ENCODE results near the gene RPRM. TPM values are rescaled to one million over a fixed set of nuclear protein-coding genes. Genes with fewer than 3 reads are reported as not detected.
A peak's percentile ranks its signal among the peaks of the same experiment; 100 is the strongest.

RPRM gene
- polyA plus RNA-seq, 6 donors from 2014 or later: not detected

DNA sequence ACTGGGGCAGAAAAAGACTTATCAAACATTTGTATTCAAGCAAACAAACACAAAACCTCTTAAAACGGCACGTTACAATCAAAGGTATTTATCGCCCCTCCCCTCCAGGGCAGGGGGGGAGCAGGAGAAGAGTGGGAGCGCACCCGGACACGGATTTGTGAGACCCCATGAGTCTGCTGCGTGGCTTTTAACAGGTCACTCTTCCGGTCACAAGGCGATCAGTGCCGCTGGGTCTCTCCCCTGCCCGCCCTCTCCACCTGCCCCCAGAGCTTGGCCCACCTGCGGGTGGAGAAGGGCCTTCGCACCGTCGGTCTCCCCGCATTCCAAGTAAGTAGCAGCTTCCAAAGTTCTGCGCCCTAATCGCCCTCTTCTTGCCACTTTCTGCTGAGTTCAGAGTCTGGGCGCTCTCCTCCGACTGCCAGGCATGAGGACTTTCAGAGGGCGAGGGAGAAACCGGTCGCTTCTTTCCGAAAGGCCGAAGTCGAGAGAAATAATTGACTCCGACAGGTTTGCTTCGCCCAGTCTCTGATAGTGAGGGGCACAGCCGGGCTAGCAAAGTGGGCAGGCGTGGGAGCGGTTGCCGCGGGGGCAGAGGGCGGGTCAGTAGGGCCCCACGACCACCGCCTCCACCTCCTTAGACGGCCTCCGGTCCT lies 800 bp downstream of the RPRM start:
- DNase-seq (no peak), ATAC-seq (ENCODE audit: low read depth in 2 of 2) (no peak)
- Mint-ChIP-seq H3K27ac (peak overlapping the region in 2 of 6 donors; percentile 48 to 91), H3K9me3 (peaks cover 0 to 2% (median 0%) of the 10 kb centered on the region in 7 donors), H3K36me3 (no peaks in the 10 kb centered on the region), H3K27me3 (peaks cover 60 to 78% (median 70%) of the 10 kb centered on the region in 3 donors), H3K4me3 (peak overlapping the region; percentile 55 to 87 (median 76)), H3K4me1 (peaks cover 14 to 24% (median 23%) of the 10 kb centered on the region in 3 donors)

DNA sequence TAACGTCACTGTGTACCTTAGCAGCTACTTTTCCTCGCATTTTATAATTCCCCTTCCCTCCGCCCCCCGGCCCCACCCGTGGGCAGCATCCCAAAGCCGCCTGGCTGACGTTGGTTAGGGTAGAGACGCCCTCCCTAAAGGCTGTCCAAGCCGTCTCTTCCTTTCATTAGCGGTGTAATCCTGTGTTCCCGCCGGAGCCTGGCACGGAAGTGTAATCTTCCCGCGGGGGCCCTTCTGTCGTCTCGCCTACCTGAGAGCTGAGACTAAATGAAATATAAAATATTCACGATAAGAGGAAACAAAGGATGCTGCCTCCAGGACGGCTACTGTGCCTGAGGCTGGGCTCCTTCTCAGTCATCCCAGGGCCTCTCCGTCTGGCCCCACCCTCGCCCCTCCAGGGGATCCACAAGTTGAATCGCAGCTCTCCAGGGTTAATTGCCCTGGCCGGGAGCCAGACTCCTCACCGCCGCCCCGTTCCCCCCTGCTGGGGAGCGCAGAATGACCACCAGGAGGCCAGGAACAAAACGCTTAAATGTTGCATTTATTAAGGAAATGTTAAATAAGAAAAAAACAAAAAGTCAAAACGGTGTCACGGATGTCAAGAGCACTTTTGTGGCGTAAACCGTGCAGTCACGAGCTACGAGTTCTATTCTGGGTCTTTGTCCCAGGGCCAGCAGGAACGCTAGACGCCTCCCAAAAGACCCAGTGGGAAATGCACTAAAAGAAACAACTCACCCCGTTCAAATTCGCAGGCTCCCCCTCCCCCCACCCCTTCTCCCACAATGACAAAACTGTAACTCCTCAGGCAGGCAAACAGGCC lies 1.5 kb downstream of the RPRM start:
- peaks cover 14 to 24% (median 23%) of the 10 kb centered on the region in 3 donors for H3K4me1 Mint-ChIP-seq
- H3K36me3 Mint-ChIP-seq: no peaks in the 10 kb centered on the region
- peak overlapping the region in 7 of 8 donors; percentile 55 to 87 (median 78) for H3K4me3 Mint-ChIP-seq
- peaks cover 58 to 81% (median 70%) of the 10 kb centered on the region in 3 donors for H3K27me3 Mint-ChIP-seq
- ATAC-seq (ENCODE audit: low read depth in 2 of 2): no peak
- peak overlapping the region in 2 of 6 donors; percentile 49 to 91 for H3K27ac Mint-ChIP-seq
- H3K9me3 Mint-ChIP-seq: peaks cover 0 to 2% (median 0%) of the 10 kb centered on the region in 7 donors
- DNase-seq: no peak

DNA sequence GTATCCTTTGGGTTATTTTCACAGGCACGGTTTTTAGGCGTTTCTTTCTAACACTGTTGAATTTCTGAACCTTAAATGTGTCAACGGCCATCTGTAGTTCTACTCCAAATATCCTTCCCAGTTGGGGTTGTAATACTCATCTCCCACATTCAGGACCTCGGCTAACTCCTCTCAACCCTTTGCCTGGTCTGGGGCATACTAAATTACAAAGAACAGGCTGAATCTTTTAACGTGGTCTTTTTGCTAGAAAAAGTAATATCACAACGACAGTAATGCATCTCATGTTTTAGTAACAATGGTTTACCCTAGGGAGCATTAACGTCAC lies 2.1 kb downstream of the RPRM start:
- peaks cover 14 to 24% (median 23%) of the 10 kb centered on the region in 3 donors for H3K4me1 Mint-ChIP-seq
- no peak overlapping the region for H3K4me3 Mint-ChIP-seq
- peaks cover 0 to 2% (median 0%) of the 10 kb centered on the region in 7 donors for H3K9me3 Mint-ChIP-seq
- DNase-seq (no peak), ATAC-seq (ENCODE audit: low read depth in 2 of 2) (no peak)
- peaks cover 57 to 76% (median 70%) of the 10 kb centered on the region in 3 donors for H3K27me3 Mint-ChIP-seq
- H3K27ac Mint-ChIP-seq: no peak overlapping the region
- H3K36me3 Mint-ChIP-seq: no peaks in the 10 kb centered on the region

DNA sequence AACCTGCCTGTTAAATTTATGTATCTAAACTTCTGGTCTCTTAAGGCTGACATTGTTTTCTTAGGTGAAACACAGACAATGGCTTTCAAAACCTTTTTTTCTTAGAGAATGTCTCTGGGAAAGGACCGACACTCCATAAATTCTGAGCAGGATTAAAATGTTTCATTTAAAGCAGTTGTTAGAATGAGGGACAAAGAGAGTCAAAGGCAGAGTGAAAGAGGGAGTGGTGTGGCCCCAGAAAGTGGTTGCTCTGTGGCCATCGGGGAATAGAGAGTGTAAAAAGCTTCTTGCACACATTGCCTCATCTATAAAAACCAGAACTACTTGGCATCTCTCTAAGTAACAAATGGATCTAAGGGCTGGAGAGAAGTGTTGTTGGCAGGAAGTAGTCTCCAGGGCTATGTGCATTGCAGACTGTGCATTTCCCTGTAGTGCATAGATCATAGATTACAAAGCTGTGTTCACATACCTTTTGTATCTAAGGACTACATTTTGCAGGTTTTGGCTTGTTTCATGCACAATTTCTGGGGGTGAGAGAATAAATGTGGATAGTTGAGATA lies 3.6 kb downstream of the RPRM start:
- peaks cover 14 to 24% (median 23%) of the 10 kb centered on the region in 3 donors for H3K4me1 Mint-ChIP-seq
- H3K36me3 Mint-ChIP-seq: no peaks in the 10 kb centered on the region
- no peak overlapping the region for H3K27ac Mint-ChIP-seq
- H3K4me3 Mint-ChIP-seq: no peak overlapping the region
- ATAC-seq (ENCODE audit: low read depth in 2 of 2) (no peak), DNase-seq (no peak)
- H3K9me3 Mint-ChIP-seq: peaks cover 0 to 2% (median 0%) of the 10 kb centered on the region in 7 donors
- H3K27me3 Mint-ChIP-seq: peaks cover 54 to 70% (median 62%) of the 10 kb centered on the region in 3 donors

DNA sequence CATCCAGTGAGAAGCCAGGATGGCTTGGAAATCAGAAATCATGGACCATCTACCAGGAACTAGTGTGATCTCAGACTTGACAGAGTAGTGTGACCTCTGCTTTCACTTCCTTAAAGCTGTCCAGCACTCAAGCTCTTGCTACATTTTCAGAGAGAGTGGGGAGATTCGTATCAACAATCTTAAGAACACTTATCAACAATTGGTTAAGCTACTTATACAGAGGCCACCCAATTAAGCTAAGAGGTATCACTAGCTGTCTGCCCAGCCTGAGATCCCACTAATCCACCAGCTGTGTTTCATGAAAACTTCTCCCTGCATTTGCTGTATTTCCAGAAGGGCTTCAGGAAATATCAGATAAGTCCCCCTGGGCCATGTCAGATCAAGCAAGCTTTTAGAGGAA lies 4.2 kb downstream of the RPRM start:
- H3K9me3 Mint-ChIP-seq: peaks cover 0 to 2% (median 0%) of the 10 kb centered on the region in 7 donors
- no peak overlapping the region for H3K27ac Mint-ChIP-seq
- H3K4me3 Mint-ChIP-seq: no peak overlapping the region
- DNase-seq: no peak
- H3K4me1 Mint-ChIP-seq: peaks cover 14 to 23% (median 18%) of the 10 kb centered on the region in 3 donors
- H3K27me3 Mint-ChIP-seq: peaks cover 50 to 65% (median 57%) of the 10 kb centered on the region in 3 donors
- H3K36me3 Mint-ChIP-seq: no peaks in the 10 kb centered on the region
- ATAC-seq (ENCODE audit: low read depth in 2 of 2): no peak

DNA sequence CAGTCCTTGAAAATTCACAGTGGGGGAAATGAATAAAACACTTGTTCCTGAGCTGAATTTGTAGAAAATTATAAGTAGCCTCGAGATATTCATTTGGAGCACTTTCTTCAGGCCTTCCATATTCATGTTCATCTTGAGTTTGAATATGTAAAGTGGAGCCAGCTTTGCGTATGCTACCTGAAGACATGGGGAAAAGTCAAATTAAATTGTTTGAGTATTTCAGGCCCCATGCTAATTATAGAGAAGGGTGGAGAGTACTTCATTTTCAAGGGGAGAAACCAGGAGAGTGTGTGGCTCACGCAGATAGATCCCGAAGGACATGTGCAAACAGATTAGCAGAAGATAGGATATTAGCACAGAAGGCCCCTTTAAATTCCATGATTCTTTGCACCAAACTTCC lies 7.7 kb downstream of the RPRM start:
- H3K36me3 Mint-ChIP-seq: no peaks in the 10 kb centered on the region

DNA sequence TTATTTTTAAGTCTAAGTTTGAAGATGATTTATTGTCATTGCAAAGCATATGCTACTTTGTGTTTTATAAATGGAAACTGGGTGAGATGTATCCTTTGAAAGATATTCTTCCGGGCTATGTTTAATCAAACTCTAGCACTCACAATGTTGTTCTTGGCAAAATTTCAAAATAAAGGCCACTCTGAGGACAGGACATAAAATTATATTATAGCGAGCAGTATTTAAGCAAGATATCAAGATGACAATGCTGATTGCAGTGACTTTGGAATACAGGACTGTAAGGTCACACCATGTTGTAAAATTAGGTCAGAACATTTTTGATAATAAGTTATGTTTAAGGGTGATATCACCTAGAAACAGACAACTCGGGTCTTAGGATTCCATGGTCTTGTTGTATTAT lies 14.2 kb downstream of the RPRM start:
- Mint-ChIP-seq H3K4me1 (no peaks in the 10 kb centered on the region), H3K27ac (no peak overlapping the region), H3K4me3 (no peak overlapping the region), H3K36me3 (no peaks in the 10 kb centered on the region), H3K9me3 (no peaks in the 10 kb centered on the region), H3K27me3 (peaks cover 0 to 19% (median 0%) of the 10 kb centered on the region in 3 donors)
- ATAC-seq (ENCODE audit: low read depth in 2 of 2): no peak
- no peak for DNase-seq

More for the DNA sequence above, 7.7 kb downstream of the RPRM start:
- no peak overlapping the region for H3K27ac Mint-ChIP-seq
- ATAC-seq (ENCODE audit: low read depth in 2 of 2): no peak
- peaks cover 25 to 30% (median 29%) of the 10 kb centered on the region in 3 donors for H3K27me3 Mint-ChIP-seq
- H3K9me3 Mint-ChIP-seq: no peaks in the 10 kb centered on the region
- H3K4me3 Mint-ChIP-seq: no peak overlapping the region
- no peak for DNase-seq
- no peaks in the 10 kb centered on the region for H3K4me1 Mint-ChIP-seq

DNA sequence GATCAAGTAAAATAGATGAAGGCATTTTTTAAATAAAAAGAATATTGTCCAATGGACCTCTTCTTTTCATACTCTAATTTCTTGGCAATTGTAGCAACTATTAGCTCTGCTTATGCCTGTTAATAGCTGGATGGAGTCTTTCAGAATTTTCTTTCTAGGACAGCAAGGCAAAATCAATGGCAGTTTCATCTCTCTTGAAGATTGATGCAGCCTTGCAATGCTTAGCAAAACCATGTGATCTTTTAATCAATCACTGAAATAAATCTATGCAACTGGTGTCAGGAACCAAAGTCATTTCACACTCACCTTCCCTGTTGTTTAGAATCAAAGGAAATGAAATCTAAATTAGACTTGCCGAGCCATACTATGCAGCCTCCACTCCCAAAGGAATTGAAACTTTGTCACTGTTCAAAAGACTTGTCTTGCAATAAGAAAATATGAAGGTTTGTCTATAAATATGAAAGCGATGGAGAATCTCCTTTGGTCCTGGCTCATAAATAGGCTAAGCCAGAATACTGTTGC lies 16.2 kb downstream of the RPRM start:
- Mint-ChIP-seq H3K36me3 (no peaks in the 10 kb centered on the region), H3K4me3 (no peak overlapping the region), H3K27me3 (peaks cover 0 to 14% (median 0%) of the 10 kb centered on the region in 3 donors), H3K4me1 (no peaks in the 10 kb centered on the region), H3K27ac (no peak overlapping the region), H3K9me3 (no peaks in the 10 kb centered on the region)
- ATAC-seq (ENCODE audit: low read depth in 2 of 2) (no peak), DNase-seq (no peak)

DNA sequence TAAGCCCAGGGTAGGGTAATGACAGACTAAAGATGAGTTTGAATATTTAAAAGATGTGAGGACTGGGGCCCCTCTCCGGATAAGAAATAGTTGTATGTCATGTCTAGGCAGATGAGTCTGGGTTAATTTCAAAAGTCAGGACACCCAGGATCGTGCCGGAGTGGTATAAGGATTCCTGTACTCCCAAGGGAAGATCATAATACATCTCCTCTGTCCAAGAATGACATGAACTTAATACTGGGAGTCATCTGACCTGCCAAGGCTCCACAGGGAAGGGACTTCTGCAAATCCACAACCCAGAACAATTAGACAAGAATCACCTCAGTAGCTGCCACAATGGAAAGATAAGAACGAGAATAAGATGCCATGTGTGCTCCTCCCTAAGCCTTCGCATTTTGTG lies 17.1 kb downstream of the RPRM start:
- H3K9me3 Mint-ChIP-seq: no peaks in the 10 kb centered on the region
- ATAC-seq (ENCODE audit: low read depth in 2 of 2) (no peak), DNase-seq (no peak)
- no peaks in the 10 kb centered on the region for H3K4me1 Mint-ChIP-seq
- no peak overlapping the region for H3K27ac Mint-ChIP-seq
- peaks cover 0 to 14% (median 0%) of the 10 kb centered on the region in 3 donors for H3K27me3 Mint-ChIP-seq
- H3K36me3 Mint-ChIP-seq: no peaks in the 10 kb centered on the region
- H3K4me3 Mint-ChIP-seq: no peak overlapping the region

DNA sequence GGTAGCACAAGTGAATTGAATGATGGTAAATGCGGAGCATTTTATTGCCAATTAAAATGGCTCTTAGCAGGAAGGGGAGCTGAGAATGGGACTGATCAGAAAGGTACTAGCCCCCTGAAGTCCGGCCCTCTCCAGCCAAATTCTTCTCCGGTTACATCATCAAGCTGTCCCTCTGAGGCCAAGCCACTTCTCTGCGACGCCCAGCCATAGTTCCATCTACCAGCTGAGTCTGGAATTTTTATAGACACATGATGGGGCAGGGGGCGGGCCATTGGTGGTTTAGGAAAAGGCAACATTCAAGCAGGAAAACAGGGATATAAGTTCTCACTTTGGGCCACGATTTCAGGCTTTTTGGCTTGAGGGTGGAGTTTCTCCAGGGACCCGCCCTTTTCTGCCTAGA lies 22.7 kb downstream of the RPRM start:
- no peak for DNase-seq
- ATAC-seq (ENCODE audit: low read depth in 2 of 2): no peak
- Mint-ChIP-seq H3K36me3 (no peaks in the 10 kb centered on the region), H3K27me3 (peaks cover 0 to 5% (median 0%) of the 10 kb centered on the region in 3 donors), H3K4me3 (no peak overlapping the region), H3K27ac (no peak overlapping the region), H3K4me1 (no peaks in the 10 kb centered on the region), H3K9me3 (no peaks in the 10 kb centered on the region)

DNA sequence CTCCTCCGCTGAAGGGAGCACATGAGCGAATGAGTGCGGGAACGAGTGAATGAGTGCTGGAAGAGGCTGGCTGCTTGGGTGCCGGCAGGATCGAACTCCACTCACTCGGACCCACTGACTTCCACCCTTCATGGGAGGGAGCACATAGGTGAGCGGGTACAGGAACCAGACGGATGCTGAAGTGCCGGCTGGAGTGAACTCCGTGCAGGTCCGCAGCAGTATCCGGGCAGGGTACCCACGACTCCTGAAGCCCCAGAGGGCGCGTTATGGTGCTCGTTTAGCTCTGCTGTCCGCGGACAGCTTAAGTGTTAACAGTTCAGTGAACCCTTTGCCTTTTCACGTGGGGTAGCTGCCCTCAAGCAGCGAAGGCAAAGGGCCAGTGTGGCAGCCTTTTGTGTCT lies 23.2 kb downstream of the RPRM start:
- Mint-ChIP-seq H3K4me3 (no peak overlapping the region), H3K27ac (no peak overlapping the region), H3K9me3 (no peaks in the 10 kb centered on the region), H3K36me3 (no peaks in the 10 kb centered on the region), H3K4me1 (no peaks in the 10 kb centered on the region), H3K27me3 (peaks cover 0 to 4% (median 0%) of the 10 kb centered on the region in 3 donors)
- ATAC-seq (ENCODE audit: low read depth in 2 of 2) (no peak), DNase-seq (no peak)

DNA sequence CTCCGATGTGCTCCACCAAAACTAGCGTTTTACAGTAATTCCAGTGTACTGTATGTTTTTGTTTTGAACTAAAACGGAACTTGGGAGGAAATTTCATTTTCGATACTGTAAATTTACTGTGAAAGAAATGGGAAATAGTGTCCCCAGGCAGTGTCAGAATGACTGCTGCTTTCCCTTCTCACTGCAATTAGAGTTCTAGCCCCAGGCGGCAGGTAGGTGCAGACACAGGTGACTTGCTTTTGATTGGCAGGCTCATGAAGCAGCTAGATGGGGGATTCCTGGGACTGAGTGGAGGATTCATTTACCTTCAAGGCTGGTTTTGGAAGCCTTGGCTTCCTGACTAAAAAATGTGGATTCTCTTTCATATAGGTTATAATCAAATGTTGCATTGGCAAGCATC lies 27.0 kb downstream of the RPRM start:
- ATAC-seq (ENCODE audit: low read depth in 2 of 2) (no peak), DNase-seq (no peak)
- Mint-ChIP-seq H3K36me3 (no peaks in the 10 kb centered on the region), H3K27ac (no peak overlapping the region), H3K4me1 (no peaks in the 10 kb centered on the region), H3K27me3 (no peaks in the 10 kb centered on the region), H3K9me3 (peaks cover 0 to 8% (median 0%) of the 10 kb centered on the region in 7 donors), H3K4me3 (no peak overlapping the region)

DNA sequence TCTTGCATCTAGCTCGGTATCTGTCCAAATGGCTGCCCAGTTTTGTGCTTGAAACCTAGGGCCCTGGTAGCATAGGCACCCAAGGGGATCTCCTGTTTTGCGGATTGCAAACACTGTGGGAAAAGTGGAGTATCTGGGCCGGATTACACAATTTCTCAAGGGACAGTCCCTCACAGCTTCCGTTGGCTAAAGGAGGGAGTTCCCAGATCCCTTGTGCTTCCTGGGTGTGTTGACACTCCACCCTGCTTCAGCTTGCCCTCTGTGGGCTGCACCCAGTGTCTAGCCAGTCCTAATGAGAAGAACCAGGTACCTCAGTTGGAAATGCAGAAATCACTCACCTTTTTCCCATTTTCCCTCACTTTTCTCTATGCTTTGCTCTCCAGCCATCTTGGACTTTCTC lies 35.5 kb downstream of the RPRM start:
- H3K27ac Mint-ChIP-seq: no peak overlapping the region
- H3K9me3 Mint-ChIP-seq: peaks cover 5 to 32% (median 17%) of the 10 kb centered on the region in 7 donors
- ATAC-seq (ENCODE audit: low read depth in 2 of 2): no peak
- DNase-seq: no peak
- no peaks in the 10 kb centered on the region for H3K36me3 Mint-ChIP-seq
- H3K4me1 Mint-ChIP-seq: no peaks in the 10 kb centered on the region
- no peak overlapping the region for H3K4me3 Mint-ChIP-seq
- no peaks in the 10 kb centered on the region for H3K27me3 Mint-ChIP-seq

All from naive B cell (primary cell).